SJCRH30 (cell line): ENCODE measurements around the gene FAM222A. TPM values are rescaled to one million over a fixed set of nuclear protein-coding genes. Genes with fewer than 3 reads are reported as not detected.

Experiments
- DNase-seq, 2 experiments: peaks; one replicate each; pipeline ENCODE4 v3.0.0-alpha.2; 2015 to 2020
- H3K27ac ChIP-seq: fragments of 250-450 bp; sonication (Bioruptor Pico); 2 replicates; pipeline ENCODE4 v1.5.1; 2020; ENCODE audit warnings: mild to moderate bottlenecking, moderate library complexity
- H3K27me3 ChIP-seq: fragments of 250-450 bp; sonication (Bioruptor Pico); 2 replicates; pipeline ENCODE4 v1.5.1; 2020; ENCODE audit warnings: mild to moderate bottlenecking, moderate library complexity
- H3K36me3 ChIP-seq: fragments of 250-450 bp; sonication (Bioruptor Pico); 2 replicates; pipeline ENCODE4 v1.5.1; 2020; ENCODE audit warnings: mild to moderate bottlenecking, moderate library complexity
- H3K4me1 ChIP-seq: fragments of 250-450 bp; sonication (Bioruptor Pico); 2 replicates; pipeline ENCODE4 v1.5.1; 2020; ENCODE audit warnings: mild to moderate bottlenecking, moderate library complexity
- H3K4me3 ChIP-seq: fragments of 250-450 bp; sonication (Bioruptor Pico); 2 replicates; pipeline ENCODE4 v1.5.1; 2020; ENCODE audit warnings: mild to moderate bottlenecking, moderate library complexity
- H3K9me3 ChIP-seq: fragments of 250-450 bp; sonication (Bioruptor Pico); replicated peaks from 2 replicates; pipeline ENCODE4 v1.5.1; 2020; ENCODE audit warnings: mild to moderate bottlenecking, moderate library complexity
- total RNA-seq: library from RNA; depleted of rRNA; stranded (reverse); fragments of >200 nt; shearing (Covaris generic); gene quantifications from 2 replicates; pipeline ENCODE4 v1.2.3, GENCODE V29; 2014

Gene FAM222A
- total RNA-seq, 1 experiment from 2014 or later: 17.5 TPM

DNA sequence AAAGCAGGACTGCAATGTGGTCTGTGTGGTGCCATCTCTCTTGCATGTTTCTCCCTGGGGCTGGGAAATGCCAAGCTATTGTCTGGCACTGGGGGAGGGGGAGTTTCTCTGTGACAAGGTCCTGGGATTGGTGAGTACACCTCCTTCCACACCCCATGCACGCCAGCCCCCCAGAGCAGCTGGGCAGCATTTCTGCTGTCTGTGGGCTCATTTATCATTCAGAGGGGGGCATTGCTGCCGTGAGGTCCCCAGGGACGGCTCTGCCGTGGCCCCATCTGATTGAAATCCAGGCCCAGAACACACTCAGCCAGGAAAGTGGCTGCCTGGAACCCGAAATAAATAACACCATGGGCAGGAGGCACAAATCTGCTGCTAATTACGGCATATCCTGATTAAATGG lies 12.6 kb upstream of the FAM222A start:
- H3K9me3 ChIP-seq: no peaks in the 10 kb centered on the region
- no peak for DNase-seq
- H3K4me3 ChIP-seq: no peak overlapping the region
- H3K36me3 ChIP-seq: no peaks in the 10 kb centered on the region
- no peaks in the 10 kb centered on the region for H3K27me3 ChIP-seq
- H3K4me1 ChIP-seq: no peaks in the 10 kb centered on the region; the same call in 1 of the 2 replicates
- H3K27ac ChIP-seq: no peak overlapping the region

DNA sequence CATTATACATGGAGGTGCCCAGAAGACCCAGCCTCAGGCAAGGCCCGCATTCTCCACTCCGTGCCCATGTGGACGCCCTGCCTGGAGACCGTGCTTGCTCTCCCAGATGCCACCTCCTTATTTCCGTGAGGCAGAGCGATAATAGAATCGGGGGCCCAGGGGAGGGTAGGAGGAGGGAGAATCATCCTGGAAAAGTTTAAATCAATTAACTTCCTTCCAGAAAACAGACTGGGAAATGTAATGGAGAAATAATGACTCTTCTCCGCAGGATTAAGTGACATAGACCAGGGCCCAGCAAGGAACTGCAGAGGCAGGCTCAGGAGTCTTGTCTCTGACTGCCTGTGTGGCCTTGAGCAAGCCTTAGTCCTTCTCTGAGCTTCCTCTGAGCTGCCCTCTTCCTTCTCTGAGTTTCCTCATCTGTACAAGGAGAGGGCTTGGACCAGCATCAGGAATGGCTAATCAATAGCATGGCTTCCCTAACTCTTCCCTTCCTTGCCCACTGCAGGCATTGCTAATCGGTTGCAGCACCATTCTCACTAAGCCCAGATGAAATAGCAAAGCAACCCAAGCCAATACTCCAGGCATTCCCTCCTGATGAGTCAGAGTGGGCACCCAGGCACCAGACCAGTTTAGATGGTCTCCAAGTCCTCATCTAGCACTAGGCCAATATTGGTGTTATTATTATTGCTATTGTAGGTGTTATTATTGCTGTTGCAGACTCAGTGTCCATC lies 11.3 kb upstream of the FAM222A start:
- no peaks in the 10 kb centered on the region for H3K9me3 ChIP-seq
- no peak overlapping the region for H3K4me3 ChIP-seq
- H3K27ac ChIP-seq: no peak overlapping the region
- no peaks in the 10 kb centered on the region for H3K27me3 ChIP-seq
- DNase-seq: no peak
- H3K4me1 ChIP-seq: peaks cover 2% of the 10 kb centered on the region; the same call in 1 of the 2 replicates
- H3K36me3 ChIP-seq: no peaks in the 10 kb centered on the region

DNA sequence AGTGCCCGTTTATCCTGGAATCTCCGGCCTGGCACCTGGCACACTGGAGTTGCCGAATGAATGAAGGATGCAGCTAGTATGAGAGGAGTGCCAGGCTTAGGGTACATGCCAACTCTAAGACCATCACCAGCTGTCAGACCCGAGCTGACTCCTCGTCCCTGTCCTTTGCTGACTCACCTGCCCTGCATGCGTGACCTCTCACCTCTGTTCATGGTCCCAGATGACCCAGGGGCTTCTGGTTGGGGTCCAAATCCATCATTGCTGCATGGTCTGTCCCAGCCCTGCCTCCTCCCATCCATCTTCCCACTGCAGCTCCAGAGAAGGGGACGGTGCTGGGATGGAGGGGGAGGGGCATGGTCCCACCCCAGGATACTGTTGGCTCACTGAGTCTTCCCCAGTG lies 9.9 kb upstream of the FAM222A start:
- DNase-seq: no peak
- Histone ChIP-seq H3K9me3 (no peaks in the 10 kb centered on the region), H3K36me3 (no peaks in the 10 kb centered on the region), H3K4me3 (no peak overlapping the region), H3K4me1 (peaks cover 2% of the 10 kb centered on the region; the same call in 1 of the 2 replicates), H3K27ac (no peak overlapping the region), H3K27me3 (no peaks in the 10 kb centered on the region)

- Histone ChIP-seq H3K9me3 (no peaks in the 10 kb centered on the region), H3K4me1 (peaks cover 2% of the 10 kb centered on the region; the same call in 1 of the 2 replicates), H3K27ac (no peak overlapping the region), H3K4me3 (no peak overlapping the region), H3K36me3 (no peaks in the 10 kb centered on the region), H3K27me3 (no peaks in the 10 kb centered on the region)
- no peak for DNase-seq
These were observed 9.1 kb upstream of the FAM222A start for GRCh38 chr12:109704371-109705098.

- H3K36me3 ChIP-seq: no peaks in the 10 kb centered on the region
- H3K4me1 ChIP-seq: peaks cover 2% of the 10 kb centered on the region; the same call in 1 of the 2 replicates
These were observed 8.3 kb upstream of the FAM222A start for GRCh38 chr12:109705291-109705690.

GRCh38 chr12:109706398-109706746 lies 7.3 kb upstream of the FAM222A start:
- no peaks in the 10 kb centered on the region for H3K9me3 ChIP-seq
- H3K27ac ChIP-seq: no peak overlapping the region
- no peak for DNase-seq
- H3K4me3 ChIP-seq: no peak overlapping the region
- peaks cover 2% of the 10 kb centered on the region; the same call in 1 of the 2 replicates for H3K4me1 ChIP-seq
- no peaks in the 10 kb centered on the region for H3K36me3 ChIP-seq
- H3K27me3 ChIP-seq: no peaks in the 10 kb centered on the region

More at GRCh38 chr12:109705291-109705690, 8.3 kb upstream of the FAM222A start:
- no peak overlapping the region for H3K4me3 ChIP-seq
- DNase-seq: no peak
- no peak overlapping the region for H3K27ac ChIP-seq
- H3K27me3 ChIP-seq: no peaks in the 10 kb centered on the region
- no peaks in the 10 kb centered on the region for H3K9me3 ChIP-seq

DNA sequence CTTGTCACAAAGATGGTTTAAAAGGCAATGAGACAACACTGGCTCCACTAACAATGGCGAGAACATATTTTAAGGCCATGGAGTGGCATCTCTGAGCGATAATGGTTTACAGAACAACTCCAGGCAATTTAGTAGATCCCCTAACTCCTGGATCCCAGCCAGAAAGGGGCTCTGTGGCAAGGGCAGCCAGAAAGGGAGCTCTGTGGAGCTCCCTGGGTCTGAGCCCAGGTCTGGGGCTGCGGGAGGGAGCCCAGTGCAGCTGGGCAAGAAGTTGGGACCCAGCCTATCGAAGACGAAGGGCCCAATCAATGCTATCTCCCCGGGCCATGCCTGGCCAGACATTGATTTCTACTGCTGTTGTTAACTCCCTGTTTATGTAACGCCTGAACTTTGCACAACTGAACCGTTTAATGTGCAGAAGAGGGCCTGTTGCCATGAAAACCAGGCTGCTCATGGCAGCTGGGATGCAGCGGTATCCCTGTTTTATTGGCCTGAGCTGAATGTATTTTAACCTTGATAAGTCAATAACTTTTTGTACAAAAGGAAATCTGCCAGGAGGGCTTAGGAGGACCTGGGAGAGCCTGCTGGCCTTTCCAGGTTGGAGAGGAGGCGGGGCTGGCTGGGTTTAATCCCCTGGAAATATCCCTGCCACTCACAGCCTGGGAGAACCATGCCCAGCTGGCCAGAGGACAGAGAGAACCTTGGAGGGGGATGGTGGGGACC lies 6.7 kb upstream of the FAM222A start:
- no peak for DNase-seq
- Histone ChIP-seq H3K36me3 (no peaks in the 10 kb centered on the region), H3K4me1 (peaks cover 2% of the 10 kb centered on the region; the same call in 1 of the 2 replicates), H3K9me3 (no peaks in the 10 kb centered on the region), H3K27ac (no peak overlapping the region), H3K27me3 (0 out of 2 replicates have a peak, but pooled peaks cover under 1% of the 10 kb centered on the region), H3K4me3 (no peak overlapping the region)

DNA sequence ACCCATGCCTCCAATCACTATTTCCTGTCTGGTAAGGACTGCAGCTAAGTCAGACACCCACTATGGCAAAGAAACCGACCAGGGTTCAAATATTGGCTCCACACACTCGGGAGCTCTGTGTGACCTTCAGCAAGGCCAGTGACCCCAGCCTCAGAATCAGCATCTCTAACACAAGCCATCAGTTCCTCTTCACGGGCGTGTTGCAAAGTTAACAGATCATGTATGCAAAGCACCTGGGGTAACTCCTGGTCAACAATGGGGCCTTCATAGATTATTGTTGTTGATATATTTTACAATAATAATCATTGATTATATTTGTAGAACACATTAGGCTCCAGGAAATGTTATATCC lies 6.2 kb upstream of the FAM222A start:
- Histone ChIP-seq H3K9me3 (no peaks in the 10 kb centered on the region), H3K27me3 (peaks cover 5% of the 10 kb centered on the region; the same call in 1 of the 2 replicates), H3K4me3 (no peak overlapping the region), H3K36me3 (no peaks in the 10 kb centered on the region), H3K4me1 (peaks cover 2% of the 10 kb centered on the region; the same call in 1 of the 2 replicates), H3K27ac (no peak overlapping the region)
- no peak for DNase-seq

GRCh38 chr12:109708939-109709338 lies 4.7 kb upstream of the FAM222A start:
- no peaks in the 10 kb centered on the region for H3K9me3 ChIP-seq
- H3K36me3 ChIP-seq: no peaks in the 10 kb centered on the region
- H3K27me3 ChIP-seq: peaks cover 5% of the 10 kb centered on the region; the same call in 1 of the 2 replicates
- H3K4me3 ChIP-seq: no peak overlapping the region
- no peak for DNase-seq
- H3K27ac ChIP-seq: no peak overlapping the region
- H3K4me1 ChIP-seq: peaks cover 2% of the 10 kb centered on the region; the same call in 1 of the 2 replicates

GRCh38 chr12:109709401-109709991 lies 4.1 kb upstream of the FAM222A start:
- H3K9me3 ChIP-seq: no peaks in the 10 kb centered on the region
- peaks cover 5% of the 10 kb centered on the region; the same call in 1 of the 2 replicates for H3K27me3 ChIP-seq
- no peak for DNase-seq
- H3K27ac ChIP-seq: no peak overlapping the region
- H3K4me3 ChIP-seq: no peak overlapping the region
- H3K36me3 ChIP-seq: no peaks in the 10 kb centered on the region
- H3K4me1 ChIP-seq: peaks cover 2% of the 10 kb centered on the region; the same call in 1 of the 2 replicates

DNA sequence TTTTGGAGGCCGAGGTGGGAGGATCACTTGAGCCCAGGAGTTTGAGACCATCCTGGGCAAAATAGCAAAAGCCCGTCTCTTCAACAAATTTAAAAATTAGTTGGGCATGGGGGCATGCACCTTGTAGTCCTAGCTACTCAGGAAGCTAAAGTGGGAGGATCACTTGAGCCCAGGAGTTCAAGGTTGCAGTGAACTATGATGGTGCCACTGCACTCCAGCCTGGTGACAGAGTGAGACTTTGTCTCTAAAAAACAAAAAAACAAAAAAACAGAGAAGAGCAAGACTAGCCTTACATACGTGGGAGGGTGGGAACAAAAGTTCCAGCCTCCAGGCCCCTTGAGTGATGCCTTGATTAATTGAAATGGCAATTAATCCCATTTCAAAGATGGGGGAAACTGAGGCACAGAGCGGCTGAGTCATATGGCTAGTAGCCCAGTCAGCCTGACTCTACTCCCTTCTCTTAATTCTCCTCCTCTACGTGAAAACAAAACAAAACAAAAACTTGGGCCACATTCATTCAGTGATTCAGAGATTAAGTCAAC lies 3.3 kb upstream of the FAM222A start:
- Histone ChIP-seq H3K27me3 (peaks cover 5% of the 10 kb centered on the region; the same call in 1 of the 2 replicates), H3K4me1 (peaks cover 5% of the 10 kb centered on the region; the same call in 1 of the 2 replicates), H3K36me3 (no peaks in the 10 kb centered on the region), H3K4me3 (no peak overlapping the region), H3K27ac (no peak overlapping the region), H3K9me3 (no peaks in the 10 kb centered on the region)
- no peak for DNase-seq

DNA sequence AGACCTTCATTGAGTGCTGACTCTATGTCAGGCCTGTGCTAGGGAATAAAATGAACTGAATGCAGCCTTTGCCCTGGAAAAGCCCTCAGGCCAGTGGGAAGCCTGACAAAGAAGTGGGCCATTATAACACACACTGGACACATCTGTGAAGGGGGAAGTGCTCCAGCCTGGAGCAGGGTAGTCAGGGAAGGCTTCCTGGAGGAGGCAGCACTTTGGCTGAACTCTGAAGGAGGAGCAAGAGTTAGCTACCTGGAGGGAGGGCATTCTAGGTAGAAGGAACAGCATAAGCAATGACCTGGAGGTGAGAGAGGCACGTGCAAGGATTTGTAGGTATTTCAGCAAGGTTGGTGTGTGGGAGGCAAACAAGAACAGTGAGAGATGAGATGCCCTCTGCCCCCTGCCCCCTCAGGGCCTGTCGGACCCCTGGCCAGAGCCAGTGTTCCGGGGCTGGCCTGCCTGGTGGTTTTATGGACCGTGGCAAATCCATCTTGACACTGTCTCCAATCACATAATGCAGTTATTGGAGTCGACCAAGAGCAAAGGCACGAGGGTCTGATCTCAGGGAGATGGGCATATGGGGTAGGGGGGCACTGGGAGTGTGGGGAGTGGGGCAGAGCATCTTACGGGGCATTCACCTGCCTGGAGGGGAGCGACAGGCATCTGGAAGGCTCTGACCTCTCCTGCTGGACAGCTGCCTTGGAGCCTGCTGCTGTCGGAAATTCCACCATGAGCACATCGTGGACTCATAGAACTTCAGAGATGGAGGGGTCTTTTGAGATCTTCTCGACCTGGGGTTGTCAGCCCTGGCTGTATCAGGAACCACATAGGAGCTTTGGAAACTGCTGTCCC lies 2.7 kb upstream of the FAM222A start:
- Histone ChIP-seq H3K27me3 (peaks cover 5% of the 10 kb centered on the region; the same call in 1 of the 2 replicates), H3K4me3 (no peak overlapping the region), H3K4me1 (peaks cover 8% of the 10 kb centered on the region), H3K27ac (no peak overlapping the region), H3K36me3 (no peaks in the 10 kb centered on the region), H3K9me3 (no peaks in the 10 kb centered on the region)
- DNase-seq: no peak

DNA sequence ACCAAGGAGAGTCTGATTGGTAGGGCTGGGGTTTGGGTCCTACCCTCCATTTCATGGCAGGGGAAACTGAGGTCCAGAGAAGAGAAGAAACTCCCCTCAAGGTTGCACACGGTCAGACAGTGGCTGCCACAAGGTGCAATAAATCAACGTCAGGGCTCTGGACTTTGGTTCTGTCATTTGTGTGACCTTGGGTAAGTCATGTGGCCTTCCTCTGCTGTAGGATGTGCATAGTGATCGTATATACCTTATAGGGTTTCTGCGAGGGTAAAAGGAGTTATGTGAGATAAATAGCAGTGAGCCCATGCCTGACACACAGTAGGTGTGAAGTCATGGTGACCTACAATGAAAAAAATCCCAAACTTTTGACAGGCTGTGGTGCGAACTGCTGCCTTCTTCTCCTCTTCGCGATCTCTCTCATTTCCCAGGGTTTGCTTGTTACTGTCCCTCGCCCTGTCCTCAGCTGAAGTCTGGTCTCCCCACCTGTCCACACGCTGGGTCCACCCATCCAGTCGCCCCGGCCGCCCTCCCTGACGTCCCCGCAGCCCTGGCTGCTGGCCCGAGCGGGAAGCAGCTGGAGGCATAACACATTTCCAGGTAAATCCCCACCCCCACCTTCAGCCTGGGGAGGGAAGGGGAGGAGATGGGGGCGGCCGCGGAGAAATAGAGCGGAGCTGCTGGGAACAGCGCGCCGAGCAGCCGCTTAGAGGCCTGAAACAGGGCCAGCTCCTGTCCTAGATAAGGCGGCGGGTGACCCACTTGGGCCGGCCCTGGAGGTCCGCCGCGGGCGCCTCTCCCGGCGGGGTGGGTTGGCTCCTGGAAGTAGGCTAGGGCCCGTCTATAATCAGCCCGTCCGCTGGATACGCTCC lies 1.8 kb upstream of the FAM222A start:
- no peaks in the 10 kb centered on the region for H3K9me3 ChIP-seq
- no peak overlapping the region for H3K4me3 ChIP-seq
- H3K36me3 ChIP-seq: no peaks in the 10 kb centered on the region
- no peak for DNase-seq
- H3K4me1 ChIP-seq: peaks cover 16% of the 10 kb centered on the region
- H3K27me3 ChIP-seq: peaks cover 5% of the 10 kb centered on the region; the same call in 1 of the 2 replicates
- H3K27ac ChIP-seq: no peak overlapping the region
